Neural cell (in vitro differentiated cells): ENCODE measurements around the gene GRID1. TPM values are rescaled to one million over a fixed set of nuclear protein-coding genes. Genes with fewer than 3 reads are reported as not detected.

Experiments used
- H2AFZ ChIP-seq: fragments of 200-600, 300-800 bp; sonication (generic), shearing (Covaris generic); 2 replicates; pipeline ENCODE4 v1.6.0; 2014; ENCODE audit warnings: low read depth, mild to moderate bottlenecking, antibody characterized with exemption, low read length, moderate library complexity
- H3F3A ChIP-seq: fragments of 200-600 bp; shearing (Covaris generic); 2 replicates; pipeline ENCODE4 v1.6.1; 2016; ENCODE audit warnings: mild to moderate bottlenecking, moderate library complexity, mixed read lengths, antibody characterized with exemption, low read length; ENCODE audit not compliant: insufficient read depth, poor library complexity, severe bottlenecking
- H3K27ac ChIP-seq: fragments of 200-600, 300-800 bp; sonication (generic), shearing (Covaris generic); 2 replicates; pipeline ENCODE4 v1.5.1; 2014; ENCODE audit warnings: mild to moderate bottlenecking, low read length, moderate library complexity
- H3K27me3 ChIP-seq: fragments of 300-800, 200-600 bp; sonication (generic), shearing (Covaris generic); 2 replicates; pipeline ENCODE4 v1.6.0; 2014; ENCODE audit warnings: mild to moderate bottlenecking, low read depth, low read length, moderate library complexity; ENCODE audit not compliant: insufficient read depth
- H3K36me3 ChIP-seq: fragments of 300-800, 200-600 bp; sonication (generic), shearing (Covaris generic); 2 replicates; pipeline ENCODE4 v1.5.1; 2014; ENCODE audit warnings: mild to moderate bottlenecking, antibody characterized with exemption, low read length, moderate library complexity; ENCODE audit not compliant: insufficient read depth
- H3K4me2 ChIP-seq: fragments of 300-800, 200-600 bp; sonication (generic), shearing (Covaris generic); 2 replicates; pipeline ENCODE4 v1.6.0; 2014; ENCODE audit warnings: mild to moderate bottlenecking, low read length
- H3K4me3 ChIP-seq: fragments of 300-800, 200-600 bp; sonication (generic), shearing (Covaris generic); 2 replicates; pipeline ENCODE4 v1.5.1; 2014; ENCODE audit warnings: mild to moderate bottlenecking, low read length, moderate library complexity
- H3K79me2 ChIP-seq: fragments of 200-600 bp; shearing (Covaris generic); replicated peaks from 2 replicates; pipeline ENCODE4 v1.6.0; 2014; ENCODE audit warnings: mild to moderate bottlenecking, low read length, moderate library complexity; ENCODE audit not compliant: insufficient read depth
- H3K9ac ChIP-seq: fragments of 300-800, 200-600 bp; sonication (generic), shearing (Covaris generic); 2 replicates; pipeline ENCODE4 v1.6.1; 2016; ENCODE audit warnings: mild to moderate bottlenecking, low read length, mixed read lengths
- H3K9me2 ChIP-seq: fragments of 200-600 bp; shearing (Covaris generic); 2 replicates; pipeline ENCODE4 v1.6.1; 2016; ENCODE audit warnings: mild to moderate bottlenecking, low read length, mixed read lengths; ENCODE audit not compliant: insufficient read depth
- H3K9me3 ChIP-seq: fragments of 200-600, 300-800 bp; sonication (generic), shearing (Covaris generic); 2 replicates; pipeline ENCODE4 v1.6.1; 2016; ENCODE audit warnings: mild to moderate bottlenecking, mixed run types, low read length, moderate library complexity, mixed read lengths
- H4K20me1 ChIP-seq: fragments of 200-600 bp; shearing (Covaris generic); 2 replicates; pipeline ENCODE4 v1.6.1; 2016; ENCODE audit warnings: mild to moderate bottlenecking, mixed run types; ENCODE audit not compliant: insufficient read depth
- CTCF ChIP-seq: fragments of 450-650 bp; IDR thresholded peaks from 2 replicates; pipeline ENCODE4 v1.5.1; 2014; ENCODE audit warnings: antibody characterized with exemption, mild to moderate bottlenecking, moderate library complexity; ENCODE audit not compliant: poor library complexity, severe bottlenecking
- EP300 ChIP-seq: fragments of 450-650 bp; conservative IDR thresholded peaks from 2 replicates; pipeline ENCODE4 v1.6.1; 2014; ENCODE audit warnings: antibody characterized with exemption, mild to moderate bottlenecking, moderate library complexity; ENCODE audit not compliant: poor library complexity, severe bottlenecking
- EZH2 ChIP-seq: fragments of 200-600, 300-800 bp; shearing (Covaris generic), sonication (generic); IDR thresholded peaks from 2 replicates; pipeline ENCODE4 v1.6.1; 2014; ENCODE audit warnings: antibody characterized with exemption, low read length, borderline replicate concordance, mild to moderate bottlenecking; ENCODE audit not compliant: insufficient read depth, poor library complexity, severe bottlenecking
- MXI1 ChIP-seq: fragments of 450-650 bp; conservative IDR thresholded peaks from 2 replicates; pipeline ENCODE4 v1.6.1; 2014; ENCODE audit warnings: antibody characterized with exemption, mild to moderate bottlenecking; ENCODE audit not compliant: poor library complexity, severe bottlenecking
- POLR2AphosphoS5 ChIP-seq: IDR thresholded peaks from 2 replicates; pipeline ENCODE4 v1.6.1; 2012
- RAD21 ChIP-seq: fragments of 450-650 bp; conservative IDR thresholded peaks from 2 replicates; pipeline ENCODE4 v1.6.1; 2014; ENCODE audit warnings: antibody characterized with exemption, mild to moderate bottlenecking, moderate library complexity
- REST ChIP-seq: IDR thresholded peaks from 2 replicates; pipeline ENCODE4 v1.6.1; 2012; ENCODE audit warnings: borderline replicate concordance
- SMC3 ChIP-seq: fragments of 450-650 bp; conservative IDR thresholded peaks from 2 replicates; pipeline ENCODE4 v1.6.1; 2014; ENCODE audit warnings: antibody characterized with exemption, mild to moderate bottlenecking, moderate library complexity; ENCODE audit not compliant: poor library complexity
- TAF1 ChIP-seq: IDR thresholded peaks from 2 replicates; pipeline ENCODE4 v1.6.1; 2012; ENCODE audit warnings: low read depth
- polyA plus RNA-seq: library from polyadenylated mRNA; depleted of rRNA; stranded (reverse); fragments of >200 nt; gene quantifications from 2 replicates; pipeline ENCODE4 v1.2.3, GENCODE V29; 2014

Gene GRID1
- polyA plus RNA-seq, 1 donor from 2014 or later = 7.3 TPM

- no peaks in the 10 kb centered on the region for H3K9me3 ChIP-seq
Measured at GRCh38 chr10:86077871-86078638, 288.5 kb downstream of the GRID1 start.

GRCh38 chr10:86077271-86077670 is 289.3 kb downstream of the GRID1 start:
- Histone ChIP-seq H2AFZ (no peak overlapping the region), H3K4me3 (no peak overlapping the region), H3K79me2 (no peaks in the 10 kb centered on the region), H3K9ac (no peak overlapping the region), H3K4me2 (no peak overlapping the region), H3K36me3 (no peaks in the 10 kb centered on the region), H3K9me3 (no peaks in the 10 kb centered on the region), H3K27ac (no peak overlapping the region), H3F3A (no peaks in the 10 kb centered on the region), H3K27me3 (no peaks in the 10 kb centered on the region), H4K20me1 (no peaks in the 10 kb centered on the region), H3K9me2 (no peaks in the 10 kb centered on the region)
- TF ChIP-seq SMC3 (no peak), TAF1 (no peak), RAD21 (no peak), EP300 (no peak), EZH2 (no peak), REST (no peak), POLR2AphosphoS5 (no peak)

More at GRCh38 chr10:86077871-86078638, 288.5 kb downstream of the GRID1 start:
- Histone ChIP-seq H3K9me2 (no peaks in the 10 kb centered on the region), H4K20me1 (no peaks in the 10 kb centered on the region), H3K27ac (no peak overlapping the region), H3K36me3 (no peaks in the 10 kb centered on the region), H3K9ac (no peak overlapping the region), H3F3A (no peaks in the 10 kb centered on the region), H3K79me2 (no peaks in the 10 kb centered on the region), H3K27me3 (no peaks in the 10 kb centered on the region), H3K4me3 (no peak overlapping the region), H3K4me2 (no peak overlapping the region), H2AFZ (no peak overlapping the region)
- no peak for TF ChIP-seq RAD21
- TF ChIP-seq TAF1 = no peak
- TF ChIP-seq POLR2AphosphoS5 = no peak
- no peak for TF ChIP-seq REST
- no peak for TF ChIP-seq EZH2
- no peak for TF ChIP-seq SMC3
- TF ChIP-seq CTCF = no peak
- TF ChIP-seq MXI1 = no peak
- TF ChIP-seq EP300 = no peak
